NCI-H524 (cell line): Measurements from ENCODE around the gene PIEZO2.
A peak's percentile ranks its signal among the peaks of the same experiment; 100 is the strongest.

ENCODE experiments used
- DNase-seq, 2 experiments: peaks; one replicate each; lab custom pipeline; 2025; lab: John Stamatoyannopoulos, UW

Gene PIEZO2

DNA sequence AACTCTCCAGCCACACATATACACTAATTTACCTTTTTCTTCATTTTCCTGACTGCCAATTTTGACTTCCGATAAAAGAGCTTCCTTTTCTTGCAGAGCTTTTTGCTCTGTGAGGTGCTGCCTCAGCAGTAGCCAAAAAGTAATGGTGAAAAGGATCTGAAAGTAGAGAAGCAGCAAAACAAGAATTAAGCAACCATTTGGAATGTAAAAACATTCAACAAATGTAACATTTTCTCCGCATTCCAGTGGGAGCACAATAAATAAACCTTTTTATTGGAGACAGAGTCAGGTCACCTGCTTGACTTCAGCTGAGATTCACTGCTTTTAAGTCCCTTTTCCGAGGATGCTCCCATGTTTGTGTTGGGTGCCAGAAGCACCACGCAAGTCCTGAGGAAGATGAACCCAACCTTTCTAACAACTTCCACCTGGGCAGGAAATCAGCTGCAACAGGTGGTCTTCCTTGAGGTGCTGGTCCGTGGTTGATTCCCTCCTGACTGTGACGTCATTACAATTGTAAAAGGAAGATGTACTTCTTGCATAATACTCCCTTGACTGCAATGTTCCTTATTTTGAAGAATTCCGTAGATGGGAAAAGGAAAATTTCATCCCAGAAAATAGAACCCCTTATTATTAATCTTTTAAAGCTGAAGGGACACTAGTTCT, 358.1 kb downstream of the PIEZO2 start:
- no peak for DNase-seq

DNA sequence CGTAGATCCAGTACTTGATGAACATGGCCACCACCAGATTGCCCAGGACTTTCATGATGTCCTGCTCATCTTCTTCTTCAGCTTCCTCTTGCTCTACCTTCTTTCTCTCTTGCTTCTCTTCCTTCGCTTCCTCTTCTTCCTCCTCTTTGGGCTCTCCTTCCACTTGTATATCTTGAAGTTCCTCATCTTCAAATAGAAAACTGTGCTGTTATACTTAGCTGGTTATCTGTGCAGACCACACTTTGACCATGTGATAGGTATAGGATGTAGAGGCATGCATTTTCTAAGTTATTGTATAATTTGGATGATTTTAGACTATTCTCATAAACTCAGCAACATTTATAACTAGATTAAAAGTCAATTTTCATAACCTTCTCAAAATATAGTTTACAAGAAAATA, 360.2 kb downstream of the PIEZO2 start:
- DNase-seq = no peak

DNA sequence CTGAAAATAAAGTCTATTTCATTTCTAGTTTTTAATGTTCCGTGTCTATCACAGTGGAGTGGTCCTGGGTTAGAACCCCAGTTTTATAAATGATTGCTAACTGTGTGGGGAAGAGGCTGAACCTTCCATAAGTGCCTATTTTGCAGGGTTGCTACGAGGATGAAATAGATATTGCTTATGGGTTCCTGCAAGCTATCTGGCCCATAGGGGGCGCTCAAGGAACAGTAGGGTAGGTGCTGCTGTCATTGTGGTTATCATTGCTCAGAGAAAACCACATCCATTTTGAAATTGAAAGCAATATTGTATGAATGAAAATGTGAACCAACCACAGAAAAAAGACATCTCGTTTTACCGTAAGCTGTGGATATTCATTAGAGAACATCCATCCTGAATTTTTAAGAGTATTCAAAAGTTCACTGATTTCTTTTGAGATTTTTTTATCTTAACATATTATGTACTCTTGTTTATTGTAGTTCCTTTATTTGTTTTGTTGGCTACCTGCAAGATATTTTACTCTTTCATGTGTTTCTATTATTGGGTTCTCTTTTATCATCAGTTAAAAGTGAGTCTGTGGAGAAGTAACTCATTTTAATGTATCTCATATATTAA, 362.0 kb downstream of the PIEZO2 start:
- DNase-seq = peak; percentile 74 to 78

DNA sequence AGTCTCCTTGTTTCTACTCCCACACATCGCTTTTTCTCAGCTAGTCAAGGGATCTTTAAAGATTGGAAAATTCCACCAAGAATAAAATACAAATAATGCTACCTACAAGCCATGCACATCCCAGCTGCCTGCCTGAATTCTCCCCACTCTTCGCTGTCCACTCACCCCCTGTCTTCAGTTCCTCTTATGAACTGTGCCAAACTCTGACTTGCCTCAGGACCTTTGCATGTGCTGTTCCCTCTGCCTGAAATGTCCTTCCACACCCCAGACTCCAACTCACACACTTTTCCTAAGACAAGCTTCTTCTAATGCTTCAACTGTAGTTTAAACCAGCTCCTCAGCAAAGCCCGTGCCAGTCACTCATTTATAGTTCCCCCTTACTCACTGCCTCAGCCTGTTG, 363.6 kb downstream of the PIEZO2 start:
- no peak for DNase-seq

GRCh38 chr18:10784596-10785202, 364.7 kb downstream of the PIEZO2 start:
- no peak for DNase-seq

DNA sequence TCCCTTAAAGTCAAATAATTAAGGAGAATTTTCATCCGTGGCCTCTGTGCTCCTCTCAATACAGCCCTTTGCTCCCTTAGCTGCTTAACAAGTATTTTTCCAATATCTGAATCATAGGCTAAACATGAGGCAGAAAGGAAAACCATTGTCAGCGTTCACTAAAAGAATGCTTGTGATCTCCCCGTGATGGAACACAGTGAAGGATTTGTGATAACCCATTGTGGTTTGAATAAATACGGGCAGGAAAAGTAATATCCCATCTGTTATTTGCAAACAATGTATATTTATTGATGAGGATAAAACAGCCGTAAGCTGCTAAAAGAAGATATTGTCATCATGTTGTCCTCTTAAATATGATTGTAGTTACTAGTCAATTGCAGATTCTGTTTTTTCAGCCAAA, 365.4 kb downstream of the PIEZO2 start:
- DNase-seq = no peak

DNA sequence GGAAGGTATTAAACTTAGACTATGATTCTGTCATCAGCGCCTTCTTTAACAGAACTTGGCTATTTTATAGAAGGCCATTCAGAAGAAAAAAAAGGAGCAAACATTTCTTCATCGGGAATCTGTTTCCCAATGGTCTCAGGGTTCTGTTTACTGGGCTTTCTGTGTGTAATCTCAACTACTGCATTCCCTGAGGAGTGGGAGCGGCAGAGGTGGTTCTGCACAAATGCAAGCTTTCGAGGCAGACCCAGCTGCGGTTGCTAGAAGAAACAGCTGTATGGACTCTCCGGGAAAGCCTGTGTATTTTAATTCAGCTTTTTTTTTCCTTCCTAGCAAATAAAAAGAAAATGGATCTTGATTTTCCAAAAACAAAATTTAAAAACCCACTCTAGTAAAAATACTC, 372.9 kb downstream of the PIEZO2 start:
- no peak for DNase-seq

DNA sequence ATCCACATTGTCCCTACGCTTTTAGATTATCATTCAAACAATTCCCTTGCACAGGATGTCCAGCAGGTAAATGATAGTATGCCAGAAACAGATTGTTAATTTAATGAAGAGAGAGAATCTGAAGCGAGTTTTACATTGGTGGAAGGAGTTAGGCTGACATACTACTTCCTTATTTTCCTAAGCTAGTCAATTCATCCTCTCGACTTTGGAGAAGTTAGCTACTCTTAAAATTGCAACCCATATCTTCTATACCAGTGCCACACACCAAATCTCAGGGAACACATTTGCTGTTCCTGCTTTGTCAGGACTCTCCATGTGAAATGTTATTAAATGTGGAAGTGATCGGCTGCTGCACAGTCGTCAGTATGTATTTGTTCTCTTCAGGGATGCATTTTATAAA, 374.3 kb downstream of the PIEZO2 start:
- no peak for DNase-seq

DNA sequence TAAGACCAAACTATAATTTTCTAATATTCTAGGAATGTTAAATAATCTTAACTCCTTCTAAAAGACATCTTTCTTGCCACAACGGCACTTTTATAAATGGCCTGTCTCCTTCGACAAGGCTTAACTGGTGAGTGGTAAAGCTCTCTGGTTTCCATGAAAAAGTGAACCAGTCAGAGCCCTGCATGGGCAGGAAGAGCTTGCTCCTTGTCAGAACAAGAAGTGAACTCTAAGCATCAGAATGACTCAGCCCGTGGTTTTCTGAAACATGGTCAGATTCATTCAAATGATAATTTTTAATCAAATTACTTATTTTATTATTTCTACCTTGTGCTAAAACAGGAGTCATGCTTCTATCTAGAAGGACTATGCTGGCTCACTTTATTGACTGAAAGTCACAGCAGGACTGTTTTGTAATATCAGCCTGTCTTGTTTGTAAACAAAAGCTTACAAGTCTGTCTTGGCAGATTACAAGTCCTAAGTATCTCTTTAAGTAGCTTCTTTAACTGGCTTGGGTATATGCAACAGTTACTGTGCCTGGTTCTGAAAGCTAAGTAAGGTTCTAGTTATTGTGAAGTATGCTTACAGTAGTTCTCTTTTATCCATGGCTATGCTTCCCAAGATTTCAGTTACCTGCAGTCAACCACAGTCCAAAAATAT, 378.2 kb downstream of the PIEZO2 start:
- DNase-seq = no peak

DNA sequence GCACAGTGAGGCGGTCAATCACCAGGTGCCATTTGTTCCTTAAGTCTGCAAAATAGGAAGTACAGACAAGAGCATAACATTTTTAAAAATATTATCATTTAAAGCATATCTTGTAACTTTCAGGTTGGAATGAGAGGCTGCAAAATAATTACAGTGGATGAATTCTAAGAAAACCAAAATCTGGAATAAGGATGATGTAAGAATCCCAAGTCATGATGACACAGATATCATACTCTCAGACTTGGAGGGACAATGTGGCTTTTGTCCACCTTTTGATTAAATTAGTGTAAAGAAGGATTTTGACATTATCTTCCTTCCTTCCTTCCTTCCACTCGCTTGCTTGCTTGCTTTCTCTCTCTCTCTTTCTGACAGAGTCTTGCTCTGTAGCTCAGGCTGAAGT, 379.1 kb downstream of the PIEZO2 start:
- DNase-seq = no peak

DNA sequence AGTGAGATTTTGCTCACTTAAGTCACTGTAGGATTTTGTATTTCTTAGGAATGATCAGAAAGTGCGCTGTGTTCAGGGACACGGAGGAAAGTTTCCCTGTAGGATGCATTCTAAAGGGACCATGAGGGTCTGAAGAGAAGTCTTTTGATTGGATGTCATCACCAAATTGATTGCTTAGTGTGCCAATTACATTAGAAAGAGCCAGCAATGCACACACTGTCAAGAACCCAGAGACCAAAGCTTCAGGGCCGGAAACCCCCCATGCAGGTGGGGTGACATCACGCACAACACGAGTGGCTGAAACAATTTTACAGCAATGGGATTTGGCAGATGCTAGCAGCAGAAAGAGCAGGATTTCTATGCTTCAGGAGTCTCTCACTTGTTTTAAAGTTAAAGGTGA, 381.1 kb downstream of the PIEZO2 start:
- no peak for DNase-seq

DNA sequence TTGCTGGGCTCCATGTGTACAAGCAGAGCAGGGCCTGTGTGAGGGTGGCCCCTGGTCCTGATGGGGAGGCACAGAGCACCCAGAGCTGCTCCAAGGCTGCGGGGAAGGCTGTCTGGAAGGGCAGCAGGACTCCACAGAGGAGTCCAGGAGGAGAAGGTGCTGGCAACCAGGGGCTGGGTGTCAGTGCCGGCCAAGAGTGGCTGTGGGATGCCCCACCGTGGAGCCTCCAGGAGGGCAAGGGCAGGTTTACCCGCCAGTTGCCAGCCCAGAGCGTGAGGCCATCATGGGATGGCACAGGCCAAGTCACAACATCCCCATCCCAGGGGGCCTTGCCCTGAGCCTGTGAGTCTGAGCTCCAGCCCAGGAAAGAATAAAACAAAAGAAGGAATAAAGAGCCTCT, 381.7 kb downstream of the PIEZO2 start:
- no peak for DNase-seq

- DNase-seq = no peak
Observed at GRCh38 chr18:10760986-10761385, 388.4 kb downstream of the PIEZO2 start.

GRCh38 chr18:10759241-10759640, 390.1 kb downstream of the PIEZO2 start:
- no peak for DNase-seq

- DNase-seq = no peak
Observed at GRCh38 chr18:10757946-10758345, 391.4 kb downstream of the PIEZO2 start.

- no peak for DNase-seq
Observed at GRCh38 chr18:10757349-10757748, 392.0 kb downstream of the PIEZO2 start.

DNA sequence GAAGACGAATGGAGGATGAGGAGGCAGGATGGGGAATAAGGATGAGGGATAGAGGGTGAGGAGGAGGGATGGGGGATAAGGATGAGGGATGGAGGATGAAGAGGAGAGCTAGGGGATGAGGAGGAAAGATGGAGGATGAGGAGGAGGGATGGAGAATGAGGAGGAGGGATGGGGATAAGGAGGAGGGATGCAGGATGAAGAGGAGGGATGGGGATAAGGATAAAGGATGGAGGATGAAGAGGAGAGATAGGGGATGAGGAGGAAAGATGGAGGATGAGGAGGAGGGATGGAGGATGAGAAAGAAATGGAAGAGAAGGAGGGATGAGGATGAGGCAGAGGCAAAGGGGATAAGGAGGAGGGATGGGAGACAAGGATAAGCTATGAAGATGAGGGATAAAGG, 393.5 kb downstream of the PIEZO2 start:
- DNase-seq = no peak

DNA sequence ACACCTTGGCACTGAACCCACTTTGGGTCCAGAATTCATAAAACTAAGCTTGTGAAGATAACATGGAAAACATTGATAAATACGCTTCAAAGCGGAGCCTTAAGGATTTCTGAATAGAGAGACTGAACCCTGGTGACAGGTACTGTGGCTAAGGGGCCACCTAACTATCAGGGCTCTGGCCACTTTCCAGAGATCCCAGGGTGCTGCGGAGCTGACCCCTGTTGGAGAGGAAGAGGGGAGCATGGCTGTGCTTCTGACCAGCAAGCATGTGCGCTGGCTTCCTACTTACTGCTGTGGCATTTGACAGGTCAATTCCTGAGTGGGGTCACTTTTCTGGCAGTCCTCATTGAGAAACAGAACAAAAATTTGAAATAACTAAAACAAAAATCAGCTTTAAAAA, 395.2 kb downstream of the PIEZO2 start:
- no peak for DNase-seq

GRCh38 chr18:10752382-10752781, 397.0 kb downstream of the PIEZO2 start:
- no peak for DNase-seq

DNA sequence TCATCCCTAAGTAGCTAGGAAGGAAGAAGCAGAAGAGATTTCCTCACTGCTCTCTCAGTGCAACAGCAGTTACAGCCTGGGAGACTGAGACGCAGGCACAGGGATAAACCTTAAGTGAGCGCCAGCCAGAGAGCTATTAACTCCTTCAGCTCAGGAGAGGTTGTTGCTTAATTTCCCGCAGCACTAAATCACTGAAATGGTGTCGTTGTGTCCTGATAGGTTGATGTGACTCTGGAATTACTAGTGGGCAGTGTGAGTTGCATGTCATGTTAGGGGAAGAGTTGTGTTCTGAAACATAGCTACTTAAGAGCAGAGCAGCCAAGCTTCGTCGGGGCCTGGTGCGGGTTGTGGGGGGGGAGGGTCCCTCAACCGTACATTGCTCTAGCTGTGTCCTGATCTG, 397.7 kb downstream of the PIEZO2 start:
- DNase-seq = no peak

- DNase-seq = no peak
Observed at GRCh38 chr18:10750191-10751035, 399.0 kb downstream of the PIEZO2 start.

DNA sequence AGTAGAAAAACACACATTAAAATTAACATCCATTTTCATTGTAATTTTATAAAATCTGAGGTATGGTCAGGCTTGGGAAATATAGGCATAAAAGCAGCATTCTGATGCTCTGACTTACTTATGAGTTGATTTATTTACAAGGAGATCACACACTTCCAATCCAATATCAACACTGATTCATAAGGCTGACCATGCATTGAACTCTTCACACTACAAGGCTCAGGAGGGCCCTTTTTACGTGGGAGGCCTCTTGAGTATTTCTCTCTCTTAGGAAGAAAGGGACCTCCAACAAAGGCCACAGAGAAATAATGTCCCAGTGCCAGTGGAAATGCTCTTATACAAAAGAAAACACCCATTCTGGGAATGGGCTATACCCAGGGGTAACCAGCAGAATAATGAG, 400.7 kb downstream of the PIEZO2 start:
- no peak for DNase-seq
